Measurements from ENCODE around the gene PARD3B. TPM values are rescaled to one million over a fixed set of nuclear protein-coding genes. Genes with fewer than 3 reads are reported as not detected.

Gene PARD3B
- total and polyA plus RNA-seq, 2 experiments from 2014 or later, result 3.5 to 4.4 TPM

- Histone ChIP-seq H3K4me1 (ENCODE audit: insufficient read depth) (no peaks in the 10 kb centered on the region), H3K27ac (ENCODE audit: low read depth) (no peak overlapping the region), H3F3A (replicated peaks; ENCODE audit: low read depth) (no peaks in the 10 kb centered on the region), H2AFZ (no peak overlapping the region), H4K20me1 (replicated peaks; ENCODE audit: insufficient read depth) (no peaks in the 10 kb centered on the region), H3K9me2 (ENCODE audit: insufficient read depth) (peaks cover 6% of the 10 kb centered on the region; the same call in 1 of the 2 replicates), H3K4me2 (no peak overlapping the region), H3K27me3 (ENCODE audit: insufficient read depth) (no peaks in the 10 kb centered on the region), H3K4me3 (no peak overlapping the region), H3K36me3 (ENCODE audit: insufficient read depth) (no peaks in the 10 kb centered on the region), H3K79me2 (replicated peaks; ENCODE audit: insufficient read depth) (no peaks in the 10 kb centered on the region)
- no peak for ATAC-seq
- Mint-ChIP-seq H3K36me3 (ENCODE audit: low read depth) (no peaks in the 10 kb centered on the region), H3K27ac (no peak overlapping the region), H3K4me3 (no peak overlapping the region), H3K4me1 (peaks cover 14% of the 10 kb centered on the region), H3K9me3 (no peaks in the 10 kb centered on the region), H3K27me3 (ENCODE audit: insufficient read depth, low read depth, poor library complexity) (no peaks in the 10 kb centered on the region)
- no peak for DNase-seq (ENCODE audit: low spot score)
- TF ChIP-seq EZH2phosphoT487 (IDR thresholded peaks at IDR 0.05; ENCODE audit: unreplicated experiment) (no peak), NANOG (IDR thresholded peaks at IDR 0.05; ENCODE audit: borderline replicate concordance) (no peak), JUNB (IDR thresholded peaks at IDR 0.05; ENCODE audit: unreplicated experiment) (no peak), STAT1 (IDR thresholded peaks at IDR 0.05; ENCODE audit: unreplicated experiment) (no peak), CTCF (conservative IDR thresholded peaks at IDR 0.05; ENCODE audit: low read depth in 2 of 2) (no peak), ZNF114 (CRISPR knock-in tag; IDR thresholded peaks at IDR 0.05) (no peak), ZNF331 (CRISPR knock-in tag; IDR thresholded peaks at IDR 0.05; ENCODE audit: low read depth) (no peak), POLR2AphosphoS5 (IDR thresholded peaks at IDR 0.05; ENCODE audit: low read depth) (no peak), CREB1 (CRISPR knock-in tag; IDR thresholded peaks at IDR 0.05; ENCODE audit: low read depth) (no peak)
- TF ChIP-seq, protein P1, sequence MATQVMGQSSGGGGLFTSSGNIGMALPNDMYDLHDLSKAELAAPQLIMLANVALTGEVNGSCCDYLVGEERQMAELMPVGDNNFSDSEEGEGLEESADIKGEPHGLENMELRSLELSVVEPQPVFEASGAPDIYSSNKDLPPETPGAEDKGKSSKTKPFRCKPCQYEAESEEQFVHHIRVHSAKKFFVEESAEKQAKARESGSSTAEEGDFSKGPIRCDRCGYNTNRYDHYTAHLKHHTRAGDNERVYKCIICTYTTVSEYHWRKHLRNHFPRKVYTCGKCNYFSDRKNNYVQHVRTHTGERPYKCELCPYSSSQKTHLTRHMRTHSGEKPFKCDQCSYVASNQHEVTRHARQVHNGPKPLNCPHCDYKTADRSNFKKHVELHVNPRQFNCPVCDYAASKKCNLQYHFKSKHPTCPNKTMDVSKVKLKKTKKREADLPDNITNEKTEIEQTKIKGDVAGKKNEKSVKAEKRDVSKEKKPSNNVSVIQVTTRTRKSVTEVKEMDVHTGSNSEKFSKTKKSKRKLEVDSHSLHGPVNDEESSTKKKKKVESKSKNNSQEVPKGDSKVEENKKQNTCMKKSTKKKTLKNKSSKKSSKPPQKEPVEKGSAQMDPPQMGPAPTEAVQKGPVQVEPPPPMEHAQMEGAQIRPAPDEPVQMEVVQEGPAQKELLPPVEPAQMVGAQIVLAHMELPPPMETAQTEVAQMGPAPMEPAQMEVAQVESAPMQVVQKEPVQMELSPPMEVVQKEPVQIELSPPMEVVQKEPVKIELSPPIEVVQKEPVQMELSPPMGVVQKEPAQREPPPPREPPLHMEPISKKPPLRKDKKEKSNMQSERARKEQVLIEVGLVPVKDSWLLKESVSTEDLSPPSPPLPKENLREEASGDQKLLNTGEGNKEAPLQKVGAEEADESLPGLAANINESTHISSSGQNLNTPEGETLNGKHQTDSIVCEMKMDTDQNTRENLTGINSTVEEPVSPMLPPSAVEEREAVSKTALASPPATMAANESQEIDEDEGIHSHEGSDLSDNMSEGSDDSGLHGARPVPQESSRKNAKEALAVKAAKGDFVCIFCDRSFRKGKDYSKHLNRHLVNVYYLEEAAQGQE (IDR thresholded peaks at IDR 0.05; ENCODE audit: unreplicated experiment), result no peak
- TF ChIP-seq, protein P2, sequence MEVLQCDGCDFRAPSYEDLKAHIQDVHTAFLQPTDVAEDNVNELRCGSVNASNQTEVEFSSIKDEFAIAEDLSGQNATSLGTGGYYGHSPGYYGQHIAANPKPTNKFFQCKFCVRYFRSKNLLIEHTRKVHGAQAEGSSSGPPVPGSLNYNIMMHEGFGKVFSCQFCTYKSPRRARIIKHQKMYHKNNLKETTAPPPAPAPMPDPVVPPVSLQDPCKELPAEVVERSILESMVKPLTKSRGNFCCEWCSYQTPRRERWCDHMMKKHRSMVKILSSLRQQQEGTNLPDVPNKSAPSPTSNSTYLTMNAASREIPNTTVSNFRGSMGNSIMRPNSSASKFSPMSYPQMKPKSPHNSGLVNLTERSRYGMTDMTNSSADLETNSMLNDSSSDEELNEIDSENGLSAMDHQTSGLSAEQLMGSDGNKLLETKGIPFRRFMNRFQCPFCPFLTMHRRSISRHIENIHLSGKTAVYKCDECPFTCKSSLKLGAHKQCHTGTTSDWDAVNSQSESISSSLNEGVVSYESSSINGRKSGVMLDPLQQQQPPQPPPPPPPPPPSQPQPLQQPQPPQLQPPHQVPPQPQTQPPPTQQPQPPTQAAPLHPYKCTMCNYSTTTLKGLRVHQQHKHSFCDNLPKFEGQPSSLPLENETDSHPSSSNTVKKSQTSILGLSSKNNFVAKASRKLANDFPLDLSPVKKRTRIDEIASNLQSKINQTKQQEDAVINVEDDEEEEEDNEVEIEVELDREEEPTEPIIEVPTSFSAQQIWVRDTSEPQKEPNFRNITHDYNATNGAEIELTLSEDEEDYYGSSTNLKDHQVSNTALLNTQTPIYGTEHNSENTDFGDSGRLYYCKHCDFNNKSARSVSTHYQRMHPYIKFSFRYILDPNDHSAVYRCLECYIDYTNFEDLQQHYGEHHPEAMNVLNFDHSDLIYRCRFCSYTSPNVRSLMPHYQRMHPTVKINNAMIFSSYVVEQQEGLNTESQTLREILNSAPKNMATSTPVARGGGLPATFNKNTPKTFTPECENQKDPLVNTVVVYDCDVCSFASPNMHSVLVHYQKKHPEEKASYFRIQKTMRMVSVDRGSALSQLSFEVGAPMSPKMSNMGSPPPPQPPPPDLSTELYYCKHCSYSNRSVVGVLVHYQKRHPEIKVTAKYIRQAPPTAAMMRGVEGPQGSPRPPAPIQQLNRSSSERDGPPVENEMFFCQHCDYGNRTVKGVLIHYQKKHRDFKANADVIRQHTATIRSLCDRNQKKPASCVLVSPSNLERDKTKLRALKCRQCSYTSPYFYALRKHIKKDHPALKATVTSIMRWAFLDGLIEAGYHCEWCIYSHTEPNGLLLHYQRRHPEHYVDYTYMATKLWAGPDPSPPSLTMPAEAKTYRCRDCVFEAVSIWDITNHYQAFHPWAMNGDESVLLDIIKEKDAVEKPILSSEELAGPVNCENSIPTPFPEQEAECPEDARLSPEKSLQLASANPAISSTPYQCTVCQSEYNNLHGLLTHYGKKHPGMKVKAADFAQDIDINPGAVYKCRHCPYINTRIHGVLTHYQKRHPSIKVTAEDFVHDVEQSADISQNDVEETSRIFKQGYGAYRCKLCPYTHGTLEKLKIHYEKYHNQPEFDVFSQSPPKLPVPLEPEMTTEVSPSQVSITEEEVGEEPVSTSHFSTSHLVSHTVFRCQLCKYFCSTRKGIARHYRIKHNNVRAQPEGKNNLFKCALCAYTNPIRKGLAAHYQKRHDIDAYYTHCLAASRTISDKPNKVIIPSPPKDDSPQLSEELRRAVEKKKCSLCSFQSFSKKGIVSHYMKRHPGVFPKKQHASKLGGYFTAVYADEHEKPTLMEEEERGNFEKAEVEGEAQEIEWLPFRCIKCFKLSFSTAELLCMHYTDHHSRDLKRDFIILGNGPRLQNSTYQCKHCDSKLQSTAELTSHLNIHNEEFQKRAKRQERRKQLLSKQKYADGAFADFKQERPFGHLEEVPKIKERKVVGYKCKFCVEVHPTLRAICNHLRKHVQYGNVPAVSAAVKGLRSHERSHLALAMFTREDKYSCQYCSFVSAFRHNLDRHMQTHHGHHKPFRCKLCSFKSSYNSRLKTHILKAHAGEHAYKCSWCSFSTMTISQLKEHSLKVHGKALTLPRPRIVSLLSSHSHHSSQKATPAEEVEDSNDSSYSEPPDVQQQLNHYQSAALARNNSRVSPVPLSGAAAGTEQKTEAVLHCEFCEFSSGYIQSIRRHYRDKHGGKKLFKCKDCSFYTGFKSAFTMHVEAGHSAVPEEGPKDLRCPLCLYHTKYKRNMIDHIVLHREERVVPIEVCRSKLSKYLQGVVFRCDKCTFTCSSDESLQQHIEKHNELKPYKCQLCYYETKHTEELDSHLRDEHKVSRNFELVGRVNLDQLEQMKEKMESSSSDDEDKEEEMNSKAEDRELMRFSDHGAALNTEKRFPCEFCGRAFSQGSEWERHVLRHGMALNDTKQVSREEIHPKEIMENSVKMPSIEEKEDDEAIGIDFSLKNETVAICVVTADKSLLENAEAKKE (CRISPR knock-in tag; IDR thresholded peaks at IDR 0.05), result no peak
Measured at GRCh38 chr2:204966245-204966644, 421.0 kb downstream of the PARD3B start.
